GM18502 (cell line): Measurements from ENCODE around the gene MLEC.

Experiments used
- ATAC-seq: cut with Tn5 transposase; IDR thresholded peaks from one replicate; pipeline ENCODE4 v1.9.1; 2021; ENCODE audit warnings: mild to moderate bottlenecking; ENCODE audit not compliant: unreplicated experiment, poor library complexity

The MLEC gene

GRCh38 chr12:120739031-120739762 is 52.2 kb downstream of the MLEC start:
- ATAC-seq: no peak

GRCh38 chr12:120739821-120740613 is 53.1 kb downstream of the MLEC start:
- no peak for ATAC-seq

GRCh38 chr12:120740871-120741270 is 53.9 kb downstream of the MLEC start:
- no peak for ATAC-seq

GRCh38 chr12:120741476-120742421 is 54.8 kb downstream of the MLEC start:
- ATAC-seq: no peak

GRCh38 chr12:120744922-120745493 is 58.1 kb downstream of the MLEC start:
- no peak for ATAC-seq

GRCh38 chr12:120748242-120748641 is 61.3 kb downstream of the MLEC start:
- ATAC-seq: no peak

- ATAC-seq: no peak
Observed at GRCh38 chr12:120749256-120749655, 62.3 kb downstream of the MLEC start.

- ATAC-seq: no peak
Observed at GRCh38 chr12:120750806-120751205, 63.9 kb downstream of the MLEC start.

- no peak for ATAC-seq
Observed at GRCh38 chr12:120751389-120751788, 64.4 kb downstream of the MLEC start.
